H7 (cell line): ENCODE results near the gene RERG. TPM values are rescaled to one million over a fixed set of nuclear protein-coding genes. Genes with fewer than 3 reads are reported as not detected.
A peak's percentile ranks its signal among the peaks of the same experiment; 100 is the strongest.
"Not testable (repeated sequence)": the region's sequence is repeated elsewhere in the genome, so short reads cannot be mapped to it uniquely, and the experiment has no call there.

Source experiments
- DNase-seq: peaks from one replicate; pipeline ENCODE4 v3.0.0; 2012
- H3K27me3 ChIP-seq: 2 replicates; pipeline ENCODE4 v1.6.0; 2011; ENCODE audit warnings: mild to moderate bottlenecking, low read length; ENCODE audit not compliant: control insufficient read depth, insufficient read depth
- H3K36me3 ChIP-seq: replicated peaks from 2 replicates; pipeline ENCODE4 v1.5.1; 2011; ENCODE audit warnings: low read length; ENCODE audit not compliant: control insufficient read depth, insufficient read depth
- H3K4me3 ChIP-seq: 2 replicates; pipeline ENCODE4 v1.5.1; 2011; ENCODE audit warnings: low read depth, mild to moderate bottlenecking, control low read depth, low read length, moderate library complexity; ENCODE audit not compliant: insufficient read depth
- total RNA-seq: library from RNA; depleted of rRNA; stranded (reverse); fragments of >200 nt; shearing (Covaris generic); gene quantifications from 2 replicates; pipeline ENCODE4 v1.2.3, GENCODE V29; 2014

RERG gene
- total RNA-seq, 1 experiment from 2014 or later = not detected

- H3K27me3 ChIP-seq = no peaks in the 10 kb centered on the region
- H3K36me3 ChIP-seq = no peaks in the 10 kb centered on the region
- DNase-seq = no peak
- no peak overlapping the region for H3K4me3 ChIP-seq
These were observed 9.5 kb upstream of the RERG start for GRCh38 chr12:15230751-15231150.

- H3K36me3 ChIP-seq = no peaks in the 10 kb centered on the region
- no peak overlapping the region for H3K4me3 ChIP-seq
- DNase-seq = no peak
- H3K27me3 ChIP-seq = no peaks in the 10 kb centered on the region
These were observed 8.9 kb upstream of the RERG start for GRCh38 chr12:15230137-15230536.

GRCh38 chr12:15227004-15227679 is 5.9 kb upstream of the RERG start:
- no peak overlapping the region for H3K4me3 ChIP-seq
- peak; percentile 26 for DNase-seq
- no peaks in the 10 kb centered on the region for H3K27me3 ChIP-seq
- H3K36me3 ChIP-seq = no peaks in the 10 kb centered on the region

- not testable (repeated sequence) for H3K27me3 ChIP-seq, H3K36me3 ChIP-seq, DNase-seq, H3K4me3 ChIP-seq
These were observed 4.6 kb upstream of the RERG start for GRCh38 chr12:15225863-15226218.

GRCh38 chr12:15225136-15225862 is 4.1 kb upstream of the RERG start:
- H3K27me3 ChIP-seq = peaks cover 4% of the 10 kb centered on the region
- H3K36me3 ChIP-seq = no peaks in the 10 kb centered on the region
- H3K4me3 ChIP-seq = no peak overlapping the region
- DNase-seq = no peak

GRCh38 chr12:15222219-15222618 is 1.0 kb upstream of the RERG start:
- H3K36me3 ChIP-seq = no peaks in the 10 kb centered on the region
- no peak for DNase-seq
- H3K4me3 ChIP-seq = no peak overlapping the region
- peaks cover 4% of the 10 kb centered on the region for H3K27me3 ChIP-seq

GRCh38 chr12:15220451-15220850 is 766 bp downstream of the RERG start:
- Histone ChIP-seq H3K27me3 (peaks cover 4% of the 10 kb centered on the region), H3K36me3 (no peaks in the 10 kb centered on the region), H3K4me3 (no peak overlapping the region)
- no peak for DNase-seq

- H3K36me3 ChIP-seq = no peaks in the 10 kb centered on the region
- no peak overlapping the region for H3K4me3 ChIP-seq
These were observed 2.4 kb downstream of the RERG start for GRCh38 chr12:15218794-15219193.

GRCh38 chr12:15216036-15216889 is 5.0 kb downstream of the RERG start:
- peaks cover 2% of the 10 kb centered on the region for H3K27me3 ChIP-seq
- H3K4me3 ChIP-seq = no peak overlapping the region
- DNase-seq = no peak
- no peaks in the 10 kb centered on the region for H3K36me3 ChIP-seq

More at GRCh38 chr12:15218794-15219193, 2.4 kb downstream of the RERG start:
- no peak for DNase-seq
- H3K27me3 ChIP-seq = peaks cover 4% of the 10 kb centered on the region

GRCh38 chr12:15214851-15215601 is 6.2 kb downstream of the RERG start:
- no peaks in the 10 kb centered on the region for H3K27me3 ChIP-seq
- no peaks in the 10 kb centered on the region for H3K36me3 ChIP-seq
- no peak for DNase-seq
- no peak overlapping the region for H3K4me3 ChIP-seq

GRCh38 chr12:15212930-15213329 is 8.3 kb downstream of the RERG start:
- no peak overlapping the region for H3K4me3 ChIP-seq
- no peak for DNase-seq
- no peaks in the 10 kb centered on the region for H3K36me3 ChIP-seq
- H3K27me3 ChIP-seq = no peaks in the 10 kb centered on the region

GRCh38 chr12:15209782-15210181 is 11.4 kb downstream of the RERG start:
- DNase-seq = no peak
- H3K36me3 ChIP-seq = no peaks in the 10 kb centered on the region
- no peaks in the 10 kb centered on the region for H3K27me3 ChIP-seq
- no peak overlapping the region for H3K4me3 ChIP-seq

- no peaks in the 10 kb centered on the region for H3K27me3 ChIP-seq
- no peaks in the 10 kb centered on the region for H3K36me3 ChIP-seq
- H3K4me3 ChIP-seq = no peak overlapping the region
- DNase-seq = no peak
These were observed 12.2 kb downstream of the RERG start for GRCh38 chr12:15208871-15209656.

- Histone ChIP-seq H3K4me3 (no peak overlapping the region), H3K36me3 (no peaks in the 10 kb centered on the region), H3K27me3 (no peaks in the 10 kb centered on the region)
- no peak for DNase-seq
These were observed 13.1 kb downstream of the RERG start for GRCh38 chr12:15208140-15208539.
